ENCODE measurements around the gene FYN. TPM values are rescaled to one million over a fixed set of nuclear protein-coding genes. Genes with fewer than 3 reads are reported as not detected.

FYN gene
- total and polyA plus RNA-seq, 2 of the 13 experiments (the other 11 are each of a cell fraction or from before 2014, with no cell fraction given), result 15.5 to 24.6 TPM

DNA sequence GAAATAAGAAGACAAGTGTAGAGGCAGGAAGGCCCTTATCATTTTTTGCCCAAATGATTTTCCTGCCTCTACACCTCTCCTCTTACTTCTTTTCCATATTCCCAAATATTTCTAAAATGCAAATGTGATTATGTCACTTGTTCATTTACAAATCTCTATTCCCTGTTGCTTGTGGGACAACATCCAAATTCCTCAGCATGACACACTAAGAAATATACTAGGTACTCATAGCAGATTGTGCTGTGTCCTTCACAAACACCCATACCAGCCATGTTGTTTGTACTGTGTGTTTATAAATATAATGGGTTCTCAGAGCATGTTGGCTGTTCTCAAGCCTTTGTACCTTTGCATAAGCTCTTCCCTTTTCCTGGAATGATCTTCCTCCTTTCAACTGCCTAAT, 17.7 kb upstream of the FYN start:
- ChIA-PET CTCF (ENCODE audit: low intra/inter-chr PET ratio, low total read pairs) (no interaction called here), POLR2A (no interaction called here)
- H3K9me3 ChIP-seq (ENCODE audit: low read length), result no peaks in the 10 kb centered on the region
- no peaks in the 10 kb centered on the region for H4K20me1 ChIP-seq (ENCODE audit: insufficient read depth, low read length)
- in situ Hi-C loops (cut with HindIII; ENCODE audit: extremely low pct_ligation_motif_present, low pct_unique_long_range_greater_than_20kb) (no loop called here), intact Hi-C loops (cut with micrococcal nuclease; ENCODE audit: unreplicated experiment) (no loop called here)
- no TSS peak for BruUV-seq (replicated peaks)
- peaks cover 0 to 3% of the 10 kb centered on the region in 2 experiments; a peak in 1 of 5 replicates for H3K27me3 ChIP-seq (ENCODE audit: control insufficient read depth in 1 of 2, insufficient read depth in 2 of 2, low read length in 2 of 2)
- ATAC-seq, result no peak
- H3K4me3 ChIP-seq (replicated peaks in 1 of 3; ENCODE audit: insufficient read depth in 1 of 3, low read depth in 2 of 3, low read length in 3 of 3), result no peak overlapping the region
- no peak for FAIRE-seq
- H3K27ac ChIP-seq (ENCODE audit: extremely low read length, insufficient read depth, low read length), result no peak overlapping the region
- H2AFZ ChIP-seq (ENCODE audit: low read length), result no peak overlapping the region
- H3K36me3 ChIP-seq (replicated peaks in 1 of 2; ENCODE audit: control insufficient read depth in 1 of 2, insufficient read depth in 2 of 2, low read length in 2 of 2), result no peaks in the 10 kb centered on the region
- no peak for DNase-seq (ENCODE audit: low spot score)
- TF ChIP-seq ZNF253 (CRISPR knock-in tag; IDR thresholded peaks at IDR 0.05; ENCODE audit: borderline replicate concordance) (no peak), CBFB (CRISPR knock-in tag; IDR thresholded peaks at IDR 0.05) (no peak), SIX4 (CRISPR knock-in tag; IDR thresholded peaks at IDR 0.05) (no peak), HNF4A (CRISPR knock-in tag; IDR thresholded peaks at IDR 0.05) (no peak), ZNF746 (CRISPR knock-in tag; IDR thresholded peaks at IDR 0.05) (no peak), GABPB1 (CRISPR knock-in tag; IDR thresholded peaks at IDR 0.05) (no peak)
- TF ChIP-seq, protein P1, sequence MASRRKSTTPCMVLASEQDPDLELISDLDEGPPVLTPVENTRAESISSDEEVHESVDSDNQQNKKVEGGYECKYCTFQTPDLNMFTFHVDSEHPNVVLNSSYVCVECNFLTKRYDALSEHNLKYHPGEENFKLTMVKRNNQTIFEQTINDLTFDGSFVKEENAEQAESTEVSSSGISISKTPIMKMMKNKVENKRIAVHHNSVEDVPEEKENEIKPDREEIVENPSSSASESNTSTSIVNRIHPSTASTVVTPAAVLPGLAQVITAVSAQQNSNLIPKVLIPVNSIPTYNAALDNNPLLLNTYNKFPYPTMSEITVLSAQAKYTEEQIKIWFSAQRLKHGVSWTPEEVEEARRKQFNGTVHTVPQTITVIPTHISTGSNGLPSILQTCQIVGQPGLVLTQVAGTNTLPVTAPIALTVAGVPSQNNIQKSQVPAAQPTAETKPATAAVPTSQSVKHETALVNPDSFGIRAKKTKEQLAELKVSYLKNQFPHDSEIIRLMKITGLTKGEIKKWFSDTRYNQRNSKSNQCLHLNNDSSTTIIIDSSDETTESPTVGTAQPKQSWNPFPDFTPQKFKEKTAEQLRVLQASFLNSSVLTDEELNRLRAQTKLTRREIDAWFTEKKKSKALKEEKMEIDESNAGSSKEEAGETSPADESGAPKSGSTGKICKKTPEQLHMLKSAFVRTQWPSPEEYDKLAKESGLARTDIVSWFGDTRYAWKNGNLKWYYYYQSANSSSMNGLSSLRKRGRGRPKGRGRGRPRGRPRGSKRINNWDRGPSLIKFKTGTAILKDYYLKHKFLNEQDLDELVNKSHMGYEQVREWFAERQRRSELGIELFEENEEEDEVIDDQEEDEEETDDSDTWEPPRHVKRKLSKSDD (CRISPR knock-in tag; IDR thresholded peaks at IDR 0.05; ENCODE audit: low read depth), result no peak
- TF ChIP-seq, protein P2, sequence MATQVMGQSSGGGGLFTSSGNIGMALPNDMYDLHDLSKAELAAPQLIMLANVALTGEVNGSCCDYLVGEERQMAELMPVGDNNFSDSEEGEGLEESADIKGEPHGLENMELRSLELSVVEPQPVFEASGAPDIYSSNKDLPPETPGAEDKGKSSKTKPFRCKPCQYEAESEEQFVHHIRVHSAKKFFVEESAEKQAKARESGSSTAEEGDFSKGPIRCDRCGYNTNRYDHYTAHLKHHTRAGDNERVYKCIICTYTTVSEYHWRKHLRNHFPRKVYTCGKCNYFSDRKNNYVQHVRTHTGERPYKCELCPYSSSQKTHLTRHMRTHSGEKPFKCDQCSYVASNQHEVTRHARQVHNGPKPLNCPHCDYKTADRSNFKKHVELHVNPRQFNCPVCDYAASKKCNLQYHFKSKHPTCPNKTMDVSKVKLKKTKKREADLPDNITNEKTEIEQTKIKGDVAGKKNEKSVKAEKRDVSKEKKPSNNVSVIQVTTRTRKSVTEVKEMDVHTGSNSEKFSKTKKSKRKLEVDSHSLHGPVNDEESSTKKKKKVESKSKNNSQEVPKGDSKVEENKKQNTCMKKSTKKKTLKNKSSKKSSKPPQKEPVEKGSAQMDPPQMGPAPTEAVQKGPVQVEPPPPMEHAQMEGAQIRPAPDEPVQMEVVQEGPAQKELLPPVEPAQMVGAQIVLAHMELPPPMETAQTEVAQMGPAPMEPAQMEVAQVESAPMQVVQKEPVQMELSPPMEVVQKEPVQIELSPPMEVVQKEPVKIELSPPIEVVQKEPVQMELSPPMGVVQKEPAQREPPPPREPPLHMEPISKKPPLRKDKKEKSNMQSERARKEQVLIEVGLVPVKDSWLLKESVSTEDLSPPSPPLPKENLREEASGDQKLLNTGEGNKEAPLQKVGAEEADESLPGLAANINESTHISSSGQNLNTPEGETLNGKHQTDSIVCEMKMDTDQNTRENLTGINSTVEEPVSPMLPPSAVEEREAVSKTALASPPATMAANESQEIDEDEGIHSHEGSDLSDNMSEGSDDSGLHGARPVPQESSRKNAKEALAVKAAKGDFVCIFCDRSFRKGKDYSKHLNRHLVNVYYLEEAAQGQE (IDR thresholded peaks at IDR 0.05; ENCODE audit: borderline replicate concordance in 1 of 2, low read depth in 1 of 2, low read length in 2 of 2), result no peak
- TF ChIP-seq, protein P3, sequence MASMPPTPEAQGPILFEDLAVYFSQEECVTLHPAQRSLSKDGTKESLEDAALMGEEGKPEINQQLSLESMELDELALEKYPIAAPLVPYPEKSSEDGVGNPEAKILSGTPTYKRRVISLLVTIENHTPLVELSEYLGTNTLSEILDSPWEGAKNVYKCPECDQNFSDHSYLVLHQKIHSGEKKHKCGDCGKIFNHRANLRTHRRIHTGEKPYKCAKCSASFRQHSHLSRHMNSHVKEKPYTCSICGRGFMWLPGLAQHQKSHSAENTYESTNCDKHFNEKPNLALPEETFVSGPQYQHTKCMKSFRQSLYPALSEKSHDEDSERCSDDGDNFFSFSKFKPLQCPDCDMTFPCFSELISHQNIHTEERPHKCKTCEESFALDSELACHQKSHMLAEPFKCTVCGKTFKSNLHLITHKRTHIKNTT (CRISPR knock-in tag; IDR thresholded peaks at IDR 0.05), result no peak
- TF ChIP-seq, protein P4, sequence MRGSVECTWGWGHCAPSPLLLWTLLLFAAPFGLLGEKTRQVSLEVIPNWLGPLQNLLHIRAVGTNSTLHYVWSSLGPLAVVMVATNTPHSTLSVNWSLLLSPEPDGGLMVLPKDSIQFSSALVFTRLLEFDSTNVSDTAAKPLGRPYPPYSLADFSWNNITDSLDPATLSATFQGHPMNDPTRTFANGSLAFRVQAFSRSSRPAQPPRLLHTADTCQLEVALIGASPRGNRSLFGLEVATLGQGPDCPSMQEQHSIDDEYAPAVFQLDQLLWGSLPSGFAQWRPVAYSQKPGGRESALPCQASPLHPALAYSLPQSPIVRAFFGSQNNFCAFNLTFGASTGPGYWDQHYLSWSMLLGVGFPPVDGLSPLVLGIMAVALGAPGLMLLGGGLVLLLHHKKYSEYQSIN (CRISPR knock-in tag; IDR thresholded peaks at IDR 0.05; ENCODE audit: borderline replicate concordance), result no peak
- no peak overlapping the region for H3K4me2 ChIP-seq (ENCODE audit: low read depth, low read length)
- no peak overlapping the region for H3K9ac ChIP-seq (ENCODE audit: insufficient read depth, low read depth, low read length)
- H3K79me2 ChIP-seq (ENCODE audit: insufficient read depth, low read length), result no peaks in the 10 kb centered on the region
- no peaks in the 10 kb centered on the region for H3K4me1 ChIP-seq (ENCODE audit: insufficient read depth, low read length)

All from HepG2 (cell line).